ENCODE measurements around the gene EPG5. TPM values are rescaled to one million over a fixed set of nuclear protein-coding genes. Genes with fewer than 3 reads are reported as not detected.

EPG5 gene
- total and polyA plus RNA-seq, 9 of the 15 experiments (the other 6 are each of a cell fraction or from before 2014, with no cell fraction given), result 1.3 to 10.7 (median 5.2) TPM

- Histone ChIP-seq H3K79me2 (ENCODE audit: control insufficient read depth, insufficient read depth, low read length) (no peaks in the 10 kb centered on the region), H3K27ac (ENCODE audit: extremely low read depth, low read depth, low read length) (no peak overlapping the region), H3K9ac (ENCODE audit: insufficient read depth in 1 of 2, low read depth in 2 of 2, low read length in 2 of 2) (no peak overlapping the region), H3K4me1 (replicated peaks in 1 of 2; ENCODE audit: control insufficient read depth in 2 of 2, insufficient read depth in 2 of 2, low read length in 2 of 2) (peaks cover 0 to 7% of the 10 kb centered on the region in 2 experiments; a peak in 2 of 5 replicates), H3K4me2 (ENCODE audit: insufficient read depth, low read length) (no peak overlapping the region), H3K27me3 (ENCODE audit: control insufficient read depth in 2 of 2, insufficient read depth in 2 of 2, low read length in 2 of 2) (peaks cover 0 to 5% of the 10 kb centered on the region in 2 experiments; a peak in 1 of 5 replicates), H4K20me1 (replicated peaks; ENCODE audit: control insufficient read depth, insufficient read depth, low read length) (no peaks in the 10 kb centered on the region), H2AFZ (ENCODE audit: low read depth, low read length) (no peak overlapping the region), H3K9me3 (replicated peaks; ENCODE audit: control insufficient read depth, insufficient read depth, low read depth, low read length) (no peaks in the 10 kb centered on the region), H3K9me1 (ENCODE audit: control insufficient read depth, insufficient read depth, low read length) (no peaks in the 10 kb centered on the region), H3K36me3 (ENCODE audit: control insufficient read depth, insufficient read depth, low read length) (no peaks in the 10 kb centered on the region), H3K4me3 (no peak overlapping the region)
- no peak for DNase-seq (ENCODE audit: extremely low read depth in 1 of 4, low spot score in 3 of 4)
- FAIRE-seq, result no peak
- no peak for ATAC-seq
- ChIA-PET POLR2A (no interaction called here), CTCF (ENCODE audit: low intra/inter-chr PET ratio) (no interaction called here)
- TF ChIP-seq, protein P1, sequence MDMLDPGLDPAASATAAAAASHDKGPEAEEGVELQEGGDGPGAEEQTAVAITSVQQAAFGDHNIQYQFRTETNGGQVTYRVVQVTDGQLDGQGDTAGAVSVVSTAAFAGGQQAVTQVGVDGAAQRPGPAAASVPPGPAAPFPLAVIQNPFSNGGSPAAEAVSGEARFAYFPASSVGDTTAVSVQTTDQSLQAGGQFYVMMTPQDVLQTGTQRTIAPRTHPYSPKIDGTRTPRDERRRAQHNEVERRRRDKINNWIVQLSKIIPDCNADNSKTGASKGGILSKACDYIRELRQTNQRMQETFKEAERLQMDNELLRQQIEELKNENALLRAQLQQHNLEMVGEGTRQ (CRISPR knock-in tag; IDR thresholded peaks at IDR 0.05), result peak; percentile 39; the same call in 1 of the 2 replicates
- TF ChIP-seq MYC (IDR thresholded peaks at IDR 0.05; ENCODE audit: low read depth, low read length) (no peak), MYC (CRISPR knock-in tag; IDR thresholded peaks at IDR 0.05; ENCODE audit: borderline replicate concordance, low read depth) (no peak), NR4A1 (CRISPR knock-in tag; IDR thresholded peaks at IDR 0.05) (no peak), NR4A1 (tag; IDR thresholded peaks at IDR 0.05) (no peak), KAT7 (CRISPR knock-in tag; IDR thresholded peaks at IDR 0.05; ENCODE audit: borderline replicate concordance) (no peak)
- TF ChIP-seq, protein P2, sequence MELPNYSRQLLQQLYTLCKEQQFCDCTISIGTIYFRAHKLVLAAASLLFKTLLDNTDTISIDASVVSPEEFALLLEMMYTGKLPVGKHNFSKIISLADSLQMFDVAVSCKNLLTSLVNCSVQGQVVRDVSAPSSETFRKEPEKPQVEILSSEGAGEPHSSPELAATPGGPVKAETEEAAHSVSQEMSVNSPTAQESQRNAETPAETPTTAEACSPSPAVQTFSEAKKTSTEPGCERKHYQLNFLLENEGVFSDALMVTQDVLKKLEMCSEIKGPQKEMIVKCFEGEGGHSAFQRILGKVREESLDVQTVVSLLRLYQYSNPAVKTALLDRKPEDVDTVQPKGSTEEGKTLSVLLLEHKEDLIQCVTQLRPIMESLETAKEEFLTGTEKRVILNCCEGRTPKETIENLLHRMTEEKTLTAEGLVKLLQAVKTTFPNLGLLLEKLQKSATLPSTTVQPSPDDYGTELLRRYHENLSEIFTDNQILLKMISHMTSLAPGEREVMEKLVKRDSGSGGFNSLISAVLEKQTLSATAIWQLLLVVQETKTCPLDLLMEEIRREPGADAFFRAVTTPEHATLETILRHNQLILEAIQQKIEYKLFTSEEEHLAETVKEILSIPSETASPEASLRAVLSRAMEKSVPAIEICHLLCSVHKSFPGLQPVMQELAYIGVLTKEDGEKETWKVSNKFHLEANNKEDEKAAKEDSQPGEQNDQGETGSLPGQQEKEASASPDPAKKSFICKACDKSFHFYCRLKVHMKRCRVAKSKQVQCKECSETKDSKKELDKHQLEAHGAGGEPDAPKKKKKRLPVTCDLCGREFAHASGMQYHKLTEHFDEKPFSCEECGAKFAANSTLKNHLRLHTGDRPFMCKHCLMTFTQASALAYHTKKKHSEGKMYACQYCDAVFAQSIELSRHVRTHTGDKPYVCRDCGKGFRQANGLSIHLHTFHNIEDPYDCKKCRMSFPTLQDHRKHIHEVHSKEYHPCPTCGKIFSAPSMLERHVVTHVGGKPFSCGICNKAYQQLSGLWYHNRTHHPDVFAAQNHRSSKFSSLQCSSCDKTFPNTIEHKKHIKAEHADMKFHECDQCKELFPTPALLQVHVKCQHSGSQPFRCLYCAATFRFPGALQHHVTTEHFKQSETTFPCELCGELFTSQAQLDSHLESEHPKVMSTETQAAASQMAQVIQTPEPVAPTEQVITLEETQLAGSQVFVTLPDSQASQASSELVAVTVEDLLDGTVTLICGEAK (IDR thresholded peaks at IDR 0.05), result no peak
- TF ChIP-seq, protein P2 (CRISPR knock-in tag; IDR thresholded peaks at IDR 0.05), result no peak
- no TSS peak for BruUV-seq (replicated peaks)
- 22% methylated on average over 14 of the region's 17 CpGs for WGBS (ENCODE audit: insufficient coverage, low coverage, missing lambda C conversion rate)
- in situ Hi-C loops (cut with MboI), result no loop called here
- intact Hi-C loops (cut with micrococcal nuclease), result no loop called here
Observed at GRCh38 chr18:45841060-45841764, 125.9 kb downstream of the EPG5 start.
